Fibroblast of gingiva (primary cell): ENCODE measurements around the gene UGT1A5.
"Not testable (repeated sequence)": the region's sequence is repeated elsewhere in the genome, so short reads cannot be mapped to it uniquely, and the experiment has no call there.

Experiments used
- DNase-seq: peaks from one replicate; pipeline ENCODE4 v3.0.0-alpha.2; 2011; ENCODE audit warnings: low read depth

The UGT1A5 gene

DNA sequence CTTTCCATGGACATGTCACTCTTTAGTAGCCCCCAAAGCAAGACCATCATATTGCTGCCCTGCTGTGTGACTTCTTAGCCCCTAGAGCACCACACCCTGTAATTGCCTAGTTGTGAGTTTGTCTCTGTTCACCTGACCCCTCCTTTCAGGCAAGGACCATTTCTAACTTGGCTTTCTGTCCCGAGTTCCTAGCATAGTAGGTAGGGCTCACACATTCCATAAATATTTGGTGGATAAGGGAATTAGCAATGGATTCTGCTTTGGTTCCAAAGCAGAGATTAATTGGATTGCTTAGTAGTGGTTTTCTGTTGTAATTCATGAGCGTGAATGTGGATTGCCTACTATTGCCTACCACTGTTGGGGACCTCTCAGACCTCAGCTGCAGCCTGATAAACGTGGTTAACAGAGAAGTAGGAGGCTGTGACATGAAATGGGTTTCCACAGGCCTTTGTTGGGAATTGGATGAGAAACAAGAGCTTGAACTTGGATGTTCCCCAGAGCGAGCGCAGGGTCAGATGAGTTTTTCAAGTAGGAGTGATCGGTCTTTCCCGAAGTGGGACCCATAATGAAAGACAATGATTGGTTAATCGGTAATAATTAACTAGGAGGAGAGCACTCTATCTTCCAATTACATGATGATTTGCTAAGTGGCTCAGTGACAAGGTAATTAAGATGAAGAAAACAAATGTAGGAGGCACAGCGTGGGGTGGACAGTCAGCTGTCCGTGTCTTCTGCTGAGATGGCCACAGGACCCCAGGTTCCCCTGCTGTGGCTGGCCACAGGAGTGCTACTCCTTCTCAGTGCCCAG is 34.0 kb downstream of the UGT1A5 start:
- no peak for DNase-seq

- no peak for DNase-seq
Measured at GRCh38 chr2:233747283-233747544, 34.5 kb downstream of the UGT1A5 start.

- not testable (repeated sequence) for DNase-seq
Measured at GRCh38 chr2:233750689-233751088, 38.0 kb downstream of the UGT1A5 start.

- DNase-seq = not testable (repeated sequence)
Measured at GRCh38 chr2:233751212-233752009, 38.7 kb downstream of the UGT1A5 start.

DNA sequence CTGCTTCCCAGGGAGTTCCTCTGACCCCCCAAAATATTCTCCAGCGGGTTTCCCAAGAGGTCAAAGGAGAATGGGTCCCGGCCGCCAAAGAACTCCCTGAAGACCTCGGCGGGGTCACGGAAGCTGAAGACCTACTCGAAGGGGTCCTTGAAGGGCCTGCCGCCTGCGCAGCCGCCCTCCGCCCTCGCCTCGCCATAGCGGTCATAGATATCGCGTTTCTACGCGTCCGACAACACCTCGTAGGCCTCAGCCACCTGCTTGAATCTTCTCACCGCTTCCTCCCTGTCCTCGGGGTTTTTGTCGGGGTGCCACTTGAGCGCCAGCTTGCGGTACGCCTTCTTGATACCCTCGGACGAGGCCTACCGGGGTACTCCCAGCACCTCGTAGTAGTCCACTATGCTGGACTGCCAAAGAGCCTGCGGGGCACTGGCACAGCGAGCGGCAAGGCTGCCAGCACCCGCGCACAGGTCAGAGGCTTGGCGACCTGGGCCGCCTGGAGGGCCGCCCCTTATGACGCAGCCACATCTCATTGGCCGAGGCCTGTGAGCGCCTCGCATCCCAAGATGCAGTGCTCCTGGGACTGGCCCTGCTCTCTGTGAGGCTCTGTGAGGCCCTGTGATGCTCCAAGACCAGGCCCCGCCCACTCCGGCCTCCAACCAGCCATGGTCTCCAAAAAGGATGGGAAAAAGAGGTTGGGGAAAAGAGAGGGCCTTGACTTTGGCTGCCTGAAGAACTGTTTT is 42.3 kb downstream of the UGT1A5 start:
- no peak for DNase-seq

DNA sequence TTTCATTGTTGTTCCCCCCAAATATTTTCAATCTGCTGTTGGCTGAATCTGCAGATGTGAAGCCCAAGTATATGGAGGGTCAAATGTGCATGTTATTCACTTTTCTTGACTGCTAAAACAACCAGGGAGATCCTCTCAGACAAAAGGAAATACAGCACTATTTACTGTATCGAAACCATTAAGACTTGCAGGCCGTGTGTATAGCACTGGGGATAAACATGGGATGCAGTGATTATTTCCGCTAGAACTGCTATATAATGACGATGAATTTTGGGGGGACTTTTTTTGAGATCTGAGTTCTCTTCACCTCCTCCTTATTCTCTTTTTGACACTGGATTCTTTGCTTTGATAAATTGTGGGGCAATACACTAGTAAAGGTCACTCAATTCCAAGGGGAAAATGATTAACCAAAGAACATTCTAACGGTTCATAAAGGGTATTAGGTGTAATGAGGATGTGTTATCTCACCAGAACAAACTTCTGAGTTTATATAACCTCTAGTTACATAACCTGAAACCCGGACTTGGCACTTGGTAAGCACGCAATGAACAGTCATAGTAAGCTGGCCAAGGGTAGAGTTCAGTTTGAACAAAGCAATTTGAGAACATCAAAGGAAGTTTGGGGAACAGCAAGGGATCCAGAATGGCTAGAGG is 43.8 kb downstream of the UGT1A5 start:
- no peak for DNase-seq

DNA sequence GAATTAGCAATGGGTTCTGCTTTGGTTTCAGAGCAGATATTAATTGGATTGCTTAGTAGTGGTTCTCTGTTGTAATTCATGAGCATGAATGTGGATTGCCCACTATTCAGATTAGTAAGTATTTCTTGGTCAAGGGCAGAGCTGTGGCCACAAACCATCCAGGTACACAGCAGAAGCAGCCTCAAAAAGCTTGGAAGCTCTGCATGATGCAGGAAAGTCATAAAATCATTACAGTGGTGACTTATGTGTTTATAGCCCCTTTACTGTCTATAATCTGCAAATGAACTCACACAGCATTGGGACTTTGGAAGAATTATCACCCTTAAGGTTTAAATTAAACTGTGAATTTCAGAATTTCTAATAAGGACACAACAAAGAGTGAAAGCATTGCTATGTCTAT is 45.4 kb downstream of the UGT1A5 start:
- DNase-seq = no peak

DNA sequence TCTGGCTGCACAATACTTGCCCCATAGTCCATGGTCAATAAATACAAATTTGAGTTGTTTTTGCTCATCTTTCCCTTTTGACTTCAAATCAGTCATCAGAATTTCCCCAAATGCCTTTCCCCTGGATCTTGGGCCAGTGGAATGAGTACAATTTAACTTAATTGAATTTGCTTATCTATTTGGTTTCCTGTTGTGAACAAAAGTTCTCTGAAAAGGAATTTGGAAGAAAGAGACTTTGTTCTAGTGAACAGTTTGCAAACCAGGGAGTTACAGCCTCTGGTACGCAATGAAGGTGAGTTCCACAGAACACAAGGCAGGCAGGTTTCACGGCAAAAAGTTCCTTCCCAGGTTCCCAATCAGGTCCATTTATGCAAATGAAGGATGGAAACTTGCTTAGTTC is 46.1 kb downstream of the UGT1A5 start:
- no peak for DNase-seq

DNA sequence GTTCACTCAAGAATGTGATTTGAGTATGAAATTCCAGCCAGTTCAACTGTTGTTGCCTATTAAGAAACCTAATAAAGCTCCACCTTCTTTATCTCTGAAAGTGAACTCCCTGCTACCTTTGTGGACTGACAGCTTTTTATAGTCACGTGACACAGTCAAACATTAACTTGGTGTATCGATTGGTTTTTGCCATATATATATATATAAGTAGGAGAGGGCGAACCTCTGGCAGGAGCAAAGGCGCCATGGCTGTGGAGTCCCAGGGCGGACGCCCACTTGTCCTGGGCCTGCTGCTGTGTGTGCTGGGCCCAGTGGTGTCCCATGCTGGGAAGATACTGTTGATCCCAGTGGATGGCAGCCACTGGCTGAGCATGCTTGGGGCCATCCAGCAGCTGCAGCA is 47.3 kb downstream of the UGT1A5 start, which contains the start of gene UGT1A1:
Gene UGT1A1, plus strand, starts transcription at position 228 of the 400 bp plus-strand sequence. Its CDS starts 18 bp downstream, at position 246.
- DNase-seq = no peak

DNA sequence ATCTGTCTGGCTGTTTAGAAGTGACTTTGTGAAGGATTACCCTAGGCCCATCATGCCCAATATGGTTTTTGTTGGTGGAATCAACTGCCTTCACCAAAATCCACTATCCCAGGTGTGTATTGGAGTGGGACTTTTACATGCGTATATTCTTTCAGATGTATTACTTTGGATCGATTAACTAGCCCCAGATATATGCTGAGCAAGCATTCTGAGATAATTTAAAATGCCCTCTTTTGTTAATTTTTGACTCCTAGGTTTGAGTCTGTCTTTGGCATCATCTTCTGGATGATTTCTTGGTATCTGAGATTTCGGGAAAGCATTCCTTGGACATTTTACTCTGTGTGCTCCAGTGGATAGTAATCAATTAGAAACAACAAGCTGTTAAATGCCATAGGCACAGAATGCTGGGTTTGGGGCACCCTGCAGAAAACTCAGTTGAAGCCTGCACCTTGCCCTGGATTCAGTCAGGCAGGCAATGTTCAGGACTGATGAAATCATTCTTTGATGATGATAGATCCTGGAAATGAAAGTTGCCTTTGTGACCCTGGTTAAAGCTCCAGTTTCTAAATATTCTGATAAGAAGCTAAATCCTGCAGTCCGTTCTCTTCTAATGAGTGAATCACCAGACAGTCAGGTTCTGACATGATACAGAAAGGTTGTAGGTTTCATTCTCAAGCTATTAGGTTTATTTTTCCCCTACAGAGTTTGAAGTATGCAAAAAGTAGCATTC is 48.5 kb downstream of the UGT1A5 start:
- no peak for DNase-seq

DNA sequence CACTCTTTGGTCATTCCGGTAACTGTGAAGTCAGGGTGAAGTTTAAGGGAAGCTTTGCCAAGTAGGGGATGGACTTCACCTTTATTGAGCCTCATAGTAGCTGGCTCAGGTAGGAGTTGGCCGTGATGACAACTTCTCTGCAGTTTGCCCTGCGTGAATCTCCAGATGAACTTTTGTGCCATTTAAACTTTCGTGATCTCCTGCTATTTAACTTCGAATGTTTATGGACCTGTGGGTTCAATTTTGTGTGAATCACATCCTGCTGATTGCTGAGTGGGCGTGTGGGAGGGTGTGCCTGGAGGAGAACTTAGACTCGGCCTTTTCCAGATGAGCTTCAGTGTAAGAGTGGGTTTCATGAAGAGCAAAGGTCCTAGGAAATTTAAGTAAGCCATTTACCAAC is 51.6 kb downstream of the UGT1A5 start:
- DNase-seq = no peak

- DNase-seq = no peak
Measured at GRCh38 chr2:233764761-233765160, 52.1 kb downstream of the UGT1A5 start.

DNA sequence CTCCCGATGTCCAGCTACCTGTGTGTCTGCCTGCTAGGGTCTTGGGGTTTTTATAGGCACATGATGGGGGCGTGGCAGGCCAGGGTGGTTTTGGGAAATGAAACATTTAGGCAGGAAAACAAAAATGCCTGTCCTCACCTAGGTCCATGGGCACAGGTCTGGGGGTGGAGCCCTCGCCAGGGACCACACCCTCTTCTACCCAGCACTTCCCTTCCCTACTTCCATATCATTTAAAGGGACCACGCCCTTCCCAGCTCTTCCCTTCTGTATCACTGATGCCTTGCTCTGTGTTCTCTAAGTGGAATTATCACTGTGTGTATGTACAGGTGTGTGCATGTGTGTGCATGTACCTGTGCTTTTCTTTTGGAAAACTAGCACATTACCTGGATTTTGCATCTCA is 53.7 kb downstream of the UGT1A5 start:
- no peak for DNase-seq

DNA sequence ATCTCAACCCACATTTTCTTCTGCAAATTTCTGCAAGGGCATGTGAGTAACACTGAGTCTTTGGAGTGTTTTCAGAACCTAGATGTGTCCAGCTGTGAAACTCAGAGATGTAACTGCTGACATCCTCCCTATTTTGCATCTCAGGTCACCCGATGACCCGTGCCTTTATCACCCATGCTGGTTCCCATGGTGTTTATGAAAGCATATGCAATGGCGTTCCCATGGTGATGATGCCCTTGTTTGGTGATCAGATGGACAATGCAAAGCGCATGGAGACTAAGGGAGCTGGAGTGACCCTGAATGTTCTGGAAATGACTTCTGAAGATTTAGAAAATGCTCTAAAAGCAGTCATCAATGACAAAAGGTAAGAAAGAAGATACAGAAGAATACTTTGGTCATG is 55.4 kb downstream of the UGT1A5 start:
- DNase-seq = no peak

- DNase-seq = no peak
Measured at GRCh38 chr2:233769260-233769659, 56.6 kb downstream of the UGT1A5 start.

GRCh38 chr2:233772153-233772552 is 59.4 kb downstream of the UGT1A5 start:
- DNase-seq = no peak

DNA sequence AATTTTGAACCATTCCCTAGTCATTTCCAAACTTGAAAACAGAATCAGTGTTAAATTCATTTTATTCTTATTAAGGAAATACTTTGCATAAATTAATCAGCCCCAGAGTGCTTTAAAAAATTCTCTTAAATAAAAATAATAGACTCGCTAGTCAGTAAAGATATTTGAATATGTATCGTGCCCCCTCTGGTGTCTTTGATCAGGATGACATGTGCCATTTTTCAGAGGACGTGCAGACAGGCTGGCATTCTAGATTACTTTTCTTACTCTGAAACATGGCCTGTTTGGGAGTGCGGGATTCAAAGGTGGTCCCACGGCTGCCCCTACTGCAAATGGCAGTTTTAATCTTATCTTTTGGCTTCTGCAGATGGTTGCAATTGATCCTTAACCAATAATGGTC is 59.9 kb downstream of the UGT1A5 start:
- no peak for DNase-seq

- no peak for DNase-seq
Measured at GRCh38 chr2:233773854-233774253, 61.1 kb downstream of the UGT1A5 start.

DNA sequence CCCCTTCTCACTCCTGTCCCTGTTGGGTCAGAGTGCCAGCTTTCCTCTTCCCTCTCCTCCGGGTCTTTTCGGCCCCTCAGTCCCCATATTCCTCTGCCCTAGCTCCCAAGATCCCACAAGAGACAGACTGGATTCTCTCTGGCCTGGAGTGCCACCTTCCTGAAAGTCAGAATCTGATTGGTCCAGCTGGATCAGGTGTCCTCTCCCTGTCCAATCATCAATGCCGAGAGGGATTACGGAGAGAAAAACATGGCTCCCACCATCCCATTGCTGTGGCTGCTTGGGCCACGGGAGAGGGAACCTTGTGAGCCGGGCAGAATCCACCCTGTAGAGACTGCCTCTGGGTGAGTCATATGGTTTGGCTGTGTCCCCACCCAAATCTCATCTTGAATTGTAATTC is 62.7 kb downstream of the UGT1A5 start:
- no peak for DNase-seq

DNA sequence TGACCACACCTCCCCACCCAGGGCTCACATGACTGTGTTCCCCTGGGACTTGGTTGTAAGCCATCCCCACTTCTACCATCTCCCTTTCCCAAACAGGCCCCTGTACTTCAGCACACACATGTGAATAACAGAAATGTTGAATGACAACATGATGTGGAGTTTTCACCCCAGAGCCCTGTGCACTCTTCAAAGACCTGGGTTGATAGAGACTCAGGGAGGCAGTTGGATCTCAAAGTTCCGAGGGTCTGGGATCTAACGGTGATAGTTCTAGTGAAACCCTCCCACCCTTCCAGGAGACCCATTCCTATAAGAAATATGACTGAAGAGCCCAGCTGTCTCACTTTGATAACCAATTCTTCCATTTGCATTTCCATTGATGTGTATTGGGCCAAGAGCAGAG is 65.3 kb downstream of the UGT1A5 start, which contains the start of gene MROH2A:
Gene MROH2A, plus strand, starts transcription at position 301 of the 400 bp plus-strand sequence. CDS start 1,029 bp downstream, outside the sequence.
- no peak for DNase-seq

- DNase-seq = no peak
Measured at GRCh38 chr2:233779722-233780121, 67.0 kb downstream of the UGT1A5 start.
